ENCODE results near the gene RUNX1.

The RUNX1 gene

DNA sequence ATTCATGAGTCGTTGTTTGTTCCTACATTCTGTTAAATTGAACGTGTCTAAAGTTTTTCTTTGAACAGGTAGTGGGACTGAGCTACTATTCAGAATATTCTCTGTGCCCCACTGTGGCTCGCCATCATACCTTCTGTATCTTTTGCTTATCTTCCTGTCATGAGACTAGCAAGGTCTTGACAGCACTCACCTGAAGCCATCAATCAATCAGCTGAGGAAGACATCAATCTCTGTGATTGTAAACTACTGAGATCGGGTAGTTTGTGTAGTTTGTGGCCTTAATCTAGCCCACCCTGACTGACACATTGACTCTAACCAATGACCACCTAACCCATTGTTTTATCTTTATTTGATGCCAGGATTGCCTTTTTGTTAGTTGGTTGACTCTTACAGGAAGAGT is 17.7 kb upstream of the RUNX1 start:
- Histone ChIP-seq H2BK12ac (ENCODE audit: low read length) (no peak overlapping the region), H3K4me1 (ENCODE audit: control insufficient read depth in 1 of 2, insufficient read depth in 2 of 2, low read length in 2 of 2) (no peaks in the 10 kb centered on the region), H2AK5ac (ENCODE audit: low read length) (no peak overlapping the region), H3K14ac (ENCODE audit: low read length) (no peak overlapping the region), H3K79me1 (ENCODE audit: low read length) (no peaks in the 10 kb centered on the region), H4K12ac (ENCODE audit: low read depth, low read length) (no peak overlapping the region), H3K27me3 (ENCODE audit: insufficient read depth, low read length) (no peaks in the 10 kb centered on the region), H3K9ac (ENCODE audit: low read length) (no peak overlapping the region), H4K91ac (ENCODE audit: low read depth, low read length) (no peak overlapping the region), H2AFZ (ENCODE audit: insufficient read depth, low read length, poor library complexity) (no peak overlapping the region), H2BK120ac (ENCODE audit: insufficient read depth, low read length, poor library complexity) (no peak overlapping the region), H3K4me3 (ENCODE audit: low read depth, low read length) (no peak overlapping the region), H3K18ac (ENCODE audit: low read length) (no peak overlapping the region), H3K9me3 (ENCODE audit: insufficient read depth, low read depth, low read length) (no peaks in the 10 kb centered on the region), H3K36me3 (ENCODE audit: control insufficient read depth in 1 of 2, insufficient read depth in 2 of 2, low read length in 2 of 2) (no peaks in the 10 kb centered on the region), H4K8ac (ENCODE audit: low read depth, low read length) (no peak overlapping the region), H2BK5ac (ENCODE audit: low read depth, low read length, poor library complexity) (no peak overlapping the region), H3K27ac (ENCODE audit: low read depth, low read length) (no peak overlapping the region), H3K4ac (ENCODE audit: low read depth, low read length) (no peak overlapping the region), H3K79me2 (ENCODE audit: control insufficient read depth, insufficient read depth, low read length, poor library complexity) (no peaks in the 10 kb centered on the region), H3K23ac (ENCODE audit: low read length) (no peak overlapping the region), H3K4me2 (ENCODE audit: low read length) (no peak overlapping the region)
- no CpG with 5 or more reads among the region's 4 CpGs for WGBS (ENCODE audit: extremely low coverage, insufficient coverage, insufficient read length)
- DNase-seq: no peak

GRCh38 chr21:35063428-35064172 is 14.5 kb upstream of the RUNX1 start:
- H3K9me3 ChIP-seq (ENCODE audit: insufficient read depth, low read depth, low read length): no peaks in the 10 kb centered on the region
- H2AFZ ChIP-seq (ENCODE audit: insufficient read depth, low read length, poor library complexity): no peak overlapping the region
- WGBS (ENCODE audit: extremely low coverage, insufficient coverage, insufficient read length): no CpG with 5 or more reads among the region's 6 CpGs
- no peak overlapping the region for H3K4me2 ChIP-seq (ENCODE audit: low read length)
- no peaks in the 10 kb centered on the region for H3K79me2 ChIP-seq (ENCODE audit: control insufficient read depth, insufficient read depth, low read length, poor library complexity)
- H4K8ac ChIP-seq (ENCODE audit: low read depth, low read length): no peak overlapping the region
- no peaks in the 10 kb centered on the region for H3K36me3 ChIP-seq (ENCODE audit: control insufficient read depth in 1 of 2, insufficient read depth in 2 of 2, low read length in 2 of 2)
- H2BK5ac ChIP-seq (ENCODE audit: low read depth, low read length, poor library complexity): no peak overlapping the region
- H3K18ac ChIP-seq (ENCODE audit: low read length): no peak overlapping the region
- no peak overlapping the region for H2BK120ac ChIP-seq (ENCODE audit: insufficient read depth, low read length, poor library complexity)
- no peak overlapping the region for H4K91ac ChIP-seq (ENCODE audit: low read depth, low read length)
- H3K4me1 ChIP-seq (ENCODE audit: control insufficient read depth in 1 of 2, insufficient read depth in 2 of 2, low read length in 2 of 2): no peaks in the 10 kb centered on the region
- H2AK5ac ChIP-seq (ENCODE audit: low read length): no peak overlapping the region
- no peak overlapping the region for H2BK12ac ChIP-seq (ENCODE audit: low read length)
- H3K79me1 ChIP-seq (ENCODE audit: low read length): no peaks in the 10 kb centered on the region
- H3K27me3 ChIP-seq (ENCODE audit: insufficient read depth, low read length): no peaks in the 10 kb centered on the region
- no peak overlapping the region for H3K23ac ChIP-seq (ENCODE audit: low read length)
- H3K4me3 ChIP-seq (ENCODE audit: low read depth, low read length): no peak overlapping the region
- H3K14ac ChIP-seq (ENCODE audit: low read length): no peak overlapping the region
- peak; percentile 25 to 54 for DNase-seq
- H3K4ac ChIP-seq (ENCODE audit: low read depth, low read length): no peak overlapping the region
- H4K12ac ChIP-seq (ENCODE audit: low read depth, low read length): no peak overlapping the region
- no peak overlapping the region for H3K9ac ChIP-seq (ENCODE audit: low read length)
- H3K27ac ChIP-seq (ENCODE audit: low read depth, low read length): no peak overlapping the region

GRCh38 chr21:35062016-35062415 is 12.9 kb upstream of the RUNX1 start:
- Histone ChIP-seq H3K36me3 (ENCODE audit: control insufficient read depth in 1 of 2, insufficient read depth in 2 of 2, low read length in 2 of 2) (no peaks in the 10 kb centered on the region), H2BK5ac (ENCODE audit: low read depth, low read length, poor library complexity) (no peak overlapping the region), H2AFZ (ENCODE audit: insufficient read depth, low read length, poor library complexity) (no peak overlapping the region), H3K18ac (ENCODE audit: low read length) (no peak overlapping the region), H3K4me2 (ENCODE audit: low read length) (no peak overlapping the region), H2BK12ac (ENCODE audit: low read length) (no peak overlapping the region), H3K4ac (ENCODE audit: low read depth, low read length) (no peak overlapping the region), H2BK120ac (ENCODE audit: insufficient read depth, low read length, poor library complexity) (no peak overlapping the region), H3K27ac (ENCODE audit: low read depth, low read length) (no peak overlapping the region), H3K4me3 (ENCODE audit: low read depth, low read length) (no peak overlapping the region), H2AK5ac (ENCODE audit: low read length) (no peak overlapping the region), H3K79me2 (ENCODE audit: control insufficient read depth, insufficient read depth, low read length, poor library complexity) (no peaks in the 10 kb centered on the region), H4K91ac (ENCODE audit: low read depth, low read length) (no peak overlapping the region), H3K4me1 (ENCODE audit: control insufficient read depth in 1 of 2, insufficient read depth in 2 of 2, low read length in 2 of 2) (no peaks in the 10 kb centered on the region), H3K14ac (ENCODE audit: low read length) (no peak overlapping the region), H3K9ac (ENCODE audit: low read length) (no peak overlapping the region), H3K23ac (ENCODE audit: low read length) (no peak overlapping the region), H4K12ac (ENCODE audit: low read depth, low read length) (no peak overlapping the region), H3K27me3 (ENCODE audit: insufficient read depth, low read length) (no peaks in the 10 kb centered on the region), H3K79me1 (ENCODE audit: low read length) (no peaks in the 10 kb centered on the region), H3K9me3 (ENCODE audit: insufficient read depth, low read depth, low read length) (no peaks in the 10 kb centered on the region), H4K8ac (ENCODE audit: low read depth, low read length) (no peak overlapping the region)
- no peak for DNase-seq
- WGBS (ENCODE audit: extremely low coverage, insufficient coverage, insufficient read length): no CpG with 5 or more reads among the region's 3 CpGs

DNA sequence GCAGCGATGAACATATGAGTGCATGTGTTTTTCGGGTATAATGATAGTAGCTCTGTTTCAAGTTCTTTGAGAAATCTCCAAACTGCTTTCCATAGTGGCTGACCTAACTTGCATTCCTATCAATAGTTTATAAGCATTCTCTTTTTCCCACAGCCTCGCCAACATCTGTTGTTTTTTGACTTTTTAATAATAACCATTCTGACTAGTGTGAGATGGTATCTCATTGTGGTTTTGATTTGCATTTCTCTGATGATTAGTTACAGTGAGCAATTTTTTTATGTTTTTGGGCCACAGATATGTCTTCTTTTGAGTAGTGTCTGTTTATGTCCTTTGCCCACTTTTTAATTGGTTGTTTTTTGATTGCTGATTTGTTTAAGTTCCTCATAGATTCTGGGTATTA is 10.6 kb upstream of the RUNX1 start:
- Histone ChIP-seq H2AK5ac (ENCODE audit: low read length) (no peak overlapping the region), H2BK120ac (ENCODE audit: insufficient read depth, low read length, poor library complexity) (no peak overlapping the region), H3K4me2 (ENCODE audit: low read length) (no peak overlapping the region), H3K79me1 (ENCODE audit: low read length) (no peaks in the 10 kb centered on the region), H3K9me3 (ENCODE audit: insufficient read depth, low read depth, low read length) (no peaks in the 10 kb centered on the region), H3K23ac (ENCODE audit: low read length) (no peak overlapping the region), H3K14ac (ENCODE audit: low read length) (no peak overlapping the region), H2BK12ac (ENCODE audit: low read length) (no peak overlapping the region), H4K8ac (ENCODE audit: low read depth, low read length) (no peak overlapping the region), H3K18ac (ENCODE audit: low read length) (no peak overlapping the region), H2BK5ac (ENCODE audit: low read depth, low read length, poor library complexity) (no peak overlapping the region), H4K91ac (ENCODE audit: low read depth, low read length) (no peak overlapping the region), H3K4me1 (ENCODE audit: control insufficient read depth in 1 of 2, insufficient read depth in 2 of 2, low read length in 2 of 2) (no peaks in the 10 kb centered on the region), H3K9ac (ENCODE audit: low read length) (no peak overlapping the region), H3K4me3 (ENCODE audit: low read depth, low read length) (no peak overlapping the region), H3K79me2 (ENCODE audit: control insufficient read depth, insufficient read depth, low read length, poor library complexity) (no peaks in the 10 kb centered on the region), H3K36me3 (ENCODE audit: control insufficient read depth in 1 of 2, insufficient read depth in 2 of 2, low read length in 2 of 2) (no peaks in the 10 kb centered on the region), H4K12ac (ENCODE audit: low read depth, low read length) (no peak overlapping the region), H2AFZ (ENCODE audit: insufficient read depth, low read length, poor library complexity) (no peak overlapping the region), H3K27ac (ENCODE audit: low read depth, low read length) (no peak overlapping the region), H3K27me3 (ENCODE audit: insufficient read depth, low read length) (no peaks in the 10 kb centered on the region), H3K4ac (ENCODE audit: low read depth, low read length) (no peak overlapping the region)
- WGBS (ENCODE audit: extremely low coverage, insufficient coverage, insufficient read length): no CpG with 5 or more reads among the region's 3 CpGs
- DNase-seq: no peak
